HCT116 (cell line): ENCODE results near the gene RNPEP. TPM values are rescaled to one million over a fixed set of nuclear protein-coding genes. Genes with fewer than 3 reads are reported as not detected.

ENCODE experiments used
- ATAC-seq: fragments of 200-7000 bp; cut with Tn5 transposase; 2 replicates; pipeline ENCODE4 v1.9.1; 2020; ENCODE audit warnings: mild to moderate bottlenecking, moderate library complexity
- BruUV-seq: library from RNA; stranded (reverse); fragments of 400-500 nt; replicated peaks from 2 replicates; lab custom pipeline; 2021; lab: Mats Ljungman, UMichigan
- CTCF ChIA-PET: fragments of 300-600 bp; sonication (Branson Sonifier 250); formaldehyde crosslinking; loops from one replicate; lab custom pipeline; 2021; ENCODE audit warnings: antibody characterized with exemption; lab: Charles Lee
- POLR2A ChIA-PET: fragments of 300-600, 350-600 bp; sonication (Branson Sonifier 250); formaldehyde crosslinking; loops from one replicate; lab custom pipeline; 2021; ENCODE audit warnings: antibody characterized with exemption; lab: Charles Lee
- RAD21 ChIA-PET, 2 experiments: fragments of 300-600 bp; sonication (Branson Sonifier 250); formaldehyde crosslinking; loops; one replicate each; lab custom pipeline; 2023; ENCODE audit warnings: low total read pairs in 2 of 2; ENCODE audit not compliant: uncharacterized antibody in 2 of 2, unreplicated experiment in 2 of 2, low non-redundant PET in 1 of 2; lab: Charles Lee
- DNase-seq: peaks from one replicate; pipeline ENCODE4 v3.0.0-alpha.2; 2010; ENCODE audit warnings: low read depth, low spot score
- H2AFZ ChIP-seq: fragments of 200-600 bp; shearing (Covaris generic), sonication (generic); 2 replicates; pipeline ENCODE4 v1.6.1; 2017; ENCODE audit warnings: low read depth, mixed run types, mixed read lengths, antibody characterized with exemption, low read length; ENCODE audit not compliant: poor library complexity, severe bottlenecking
- H3K27ac ChIP-seq: 2 replicates; pipeline ENCODE4 v1.5.1; 2012; ENCODE audit warnings: low read depth, low read length
- H3K27me3 ChIP-seq: fragments of 200-600 bp; sonication (generic); 2 replicates; pipeline ENCODE4 v1.6.1; 2016; ENCODE audit warnings: mixed run types, low read length, mixed read lengths; ENCODE audit not compliant: insufficient read depth
- H3K36me3 ChIP-seq, 2 experiments: fragments of 200-500 bp in 1 of 2; fragments of 200-600 bp in 1 of 2; sonication (Bioruptor generic) in 1 of 2; sonication (generic) in 1 of 2; 2 replicates each; pipeline versions ENCODE4 v1.5.1 to v1.6.1; 2014 to 2016; ENCODE audit warnings: low read length in 2 of 2, inconsistent platforms in 1 of 2, mixed read lengths in 1 of 2, mixed run types in 1 of 2; ENCODE audit not compliant: insufficient read depth in 2 of 2, control insufficient read depth in 1 of 2
- H3K4me1 ChIP-seq, 2 experiments: fragments of 200-600 bp in 1 of 2; sonication (generic) in 1 of 2; 2 replicates each; pipeline versions ENCODE4 v1.5.1 to v1.6.1; 2012 to 2017; ENCODE audit warnings: low read length in 2 of 2, inconsistent platforms in 1 of 2, mild to moderate bottlenecking in 1 of 2, mixed read lengths in 1 of 2, mixed run types in 1 of 2, moderate library complexity in 1 of 2; ENCODE audit not compliant: insufficient read depth in 2 of 2, control insufficient read depth in 1 of 2
- H3K4me2 ChIP-seq: fragments of 200-600 bp; sonication (generic); 2 replicates; pipeline ENCODE4 v1.6.1; 2017; ENCODE audit warnings: mixed run types, low read length, mixed read lengths
- H3K4me3 ChIP-seq, 2 experiments: fragments of 200-600 bp in 1 of 2; sonication (generic) in 1 of 2; replicated peaks in 1 of 2; 2 replicates each; pipeline ENCODE4 v1.5.1; 2011 to 2016; ENCODE audit warnings: low read length in 2 of 2, control low read depth in 1 of 2, low read depth in 1 of 2, mild to moderate bottlenecking in 1 of 2, mixed read lengths in 1 of 2, mixed run types in 1 of 2
- H3K79me2 ChIP-seq: fragments of 200-600 bp; sonication (generic); 2 replicates; pipeline ENCODE4 v1.6.1; 2017; ENCODE audit warnings: mild to moderate bottlenecking, mixed run types, low read length, moderate library complexity, mixed read lengths; ENCODE audit not compliant: insufficient read depth
- H3K9ac ChIP-seq: fragments of 200-600 bp; sonication (generic); 2 replicates; pipeline ENCODE4 v1.6.1; 2016; ENCODE audit warnings: low read length, mixed read lengths
- H3K9me2 ChIP-seq: fragments of 200-600 bp; sonication (generic), shearing (Covaris generic); 2 replicates; pipeline ENCODE4 v1.6.1; 2017; ENCODE audit warnings: mixed run types, mild to moderate bottlenecking, moderate library complexity; ENCODE audit not compliant: insufficient read depth
- H3K9me3 ChIP-seq, 2 experiments: fragments of 200-500 bp in 1 of 2; fragments of 200-600 bp in 1 of 2; sonication (Bioruptor generic) in 1 of 2; sonication (generic) in 1 of 2; 2 replicates each; pipeline ENCODE4 v1.6.1; 2014 to 2017; ENCODE audit warnings: low read length in 2 of 2, mixed read lengths in 2 of 2, inconsistent platforms in 1 of 2, low read depth in 1 of 2, mild to moderate bottlenecking in 1 of 2, mixed run types in 1 of 2, moderate library complexity in 1 of 2; ENCODE audit not compliant: control insufficient read depth in 1 of 2, insufficient read depth in 1 of 2
- H4K20me1 ChIP-seq: fragments of 200-600 bp; sonication (generic), shearing (Covaris generic); 2 replicates; pipeline ENCODE4 v1.6.1; 2017; ENCODE audit warnings: mixed run types, mild to moderate bottlenecking, moderate library complexity; ENCODE audit not compliant: insufficient read depth
- EGR1 ChIP-seq: IDR thresholded peaks from 2 replicates; pipeline ENCODE4 v1.6.1; 2012; ENCODE audit warnings: low read depth
- EZH2 ChIP-seq: fragments of 200-600 bp; sonication (generic); IDR thresholded peaks from 2 replicates; pipeline ENCODE4 v1.6.1; 2017; ENCODE audit warnings: antibody characterized with exemption, mixed run types
- FOSL1 ChIP-seq: IDR thresholded peaks from 2 replicates; pipeline ENCODE4 v1.6.1; 2012; ENCODE audit warnings: low read depth
- POLR2A ChIP-seq: IDR thresholded peaks from 2 replicates; pipeline ENCODE4 v1.7.0; 2011; ENCODE audit warnings: borderline replicate concordance; ENCODE audit not compliant: insufficient read depth, insufficient read length; ENCODE audit errors: extremely low read depth
- RAD21 ChIP-seq: IDR thresholded peaks from 2 replicates; pipeline ENCODE4 v1.6.1; 2012; ENCODE audit warnings: low read depth, mild to moderate bottlenecking
- SIN3A ChIP-seq: IDR thresholded peaks from 2 replicates; pipeline ENCODE4 v1.6.1; 2012; ENCODE audit warnings: low read depth
- SP1 ChIP-seq: IDR thresholded peaks from 2 replicates; pipeline ENCODE4 v1.6.1; 2012; ENCODE audit warnings: low read depth
- SRF ChIP-seq: IDR thresholded peaks from 2 replicates; pipeline ENCODE4 v1.6.1; 2012; ENCODE audit warnings: low read depth
- TCF7L2 ChIP-seq: IDR thresholded peaks from 2 replicates; pipeline ENCODE4 v1.7.0; 2011; ENCODE audit warnings: borderline replicate concordance, inconsistent platforms; ENCODE audit not compliant: insufficient read depth, insufficient read length; ENCODE audit errors: extremely low read depth
- ZBTB33 ChIP-seq: IDR thresholded peaks from 2 replicates; pipeline ENCODE4 v1.6.1; 2011; ENCODE audit warnings: mild to moderate bottlenecking, low read length, moderate library complexity; ENCODE audit not compliant: insufficient replicate concordance; ENCODE audit errors: extremely low read depth
- ZFX ChIP-seq: fragments of 450-650 bp; IDR thresholded peaks from 2 replicates; pipeline ENCODE4 v1.6.1; 2017
- intact Hi-C: fragments of 100-400 bp; cut with micrococcal nuclease; formaldehyde crosslinking; loops from 2 replicates; pipeline ENCODE4 v1.10.0; 2022
- total RNA-seq: library from RNA; stranded (reverse); gene quantifications from one replicate; pipeline ENCODE4 v1.2.1, GENCODE V29; 2021; ENCODE audit not compliant: unreplicated experiment
- TF ChIP-seq, protein P1 (sequence below): IDR thresholded peaks from 2 replicates; pipeline ENCODE4 v1.6.1; 2012
- TF ChIP-seq, protein P2 (sequence below), 3 experiments: fragments of 200-600 bp in 1 of 3; sonication (generic) in 1 of 3; IDR thresholded peaks in 2 of 3; conservative IDR thresholded peaks in 1 of 3; 2 replicates each; pipeline ENCODE4 v1.5.1; 2012 to 2017; ENCODE audit warnings: low read depth in 2 of 3, low read length in 2 of 3, antibody characterized with exemption in 1 of 3, borderline replicate concordance in 1 of 3, control low read depth in 1 of 3, mild to moderate bottlenecking in 1 of 3, mixed read lengths in 1 of 3, mixed run types in 1 of 3, moderate library complexity in 1 of 3; ENCODE audit not compliant: insufficient read depth in 1 of 3
- TF ChIP-seq, protein P3 (sequence below): IDR thresholded peaks from 2 replicates; pipeline ENCODE4 v1.6.1; 2012; ENCODE audit warnings: low read depth

RNPEP gene
- total RNA-seq, 1 experiment from 2014 or later = 85.9 TPM

DNA sequence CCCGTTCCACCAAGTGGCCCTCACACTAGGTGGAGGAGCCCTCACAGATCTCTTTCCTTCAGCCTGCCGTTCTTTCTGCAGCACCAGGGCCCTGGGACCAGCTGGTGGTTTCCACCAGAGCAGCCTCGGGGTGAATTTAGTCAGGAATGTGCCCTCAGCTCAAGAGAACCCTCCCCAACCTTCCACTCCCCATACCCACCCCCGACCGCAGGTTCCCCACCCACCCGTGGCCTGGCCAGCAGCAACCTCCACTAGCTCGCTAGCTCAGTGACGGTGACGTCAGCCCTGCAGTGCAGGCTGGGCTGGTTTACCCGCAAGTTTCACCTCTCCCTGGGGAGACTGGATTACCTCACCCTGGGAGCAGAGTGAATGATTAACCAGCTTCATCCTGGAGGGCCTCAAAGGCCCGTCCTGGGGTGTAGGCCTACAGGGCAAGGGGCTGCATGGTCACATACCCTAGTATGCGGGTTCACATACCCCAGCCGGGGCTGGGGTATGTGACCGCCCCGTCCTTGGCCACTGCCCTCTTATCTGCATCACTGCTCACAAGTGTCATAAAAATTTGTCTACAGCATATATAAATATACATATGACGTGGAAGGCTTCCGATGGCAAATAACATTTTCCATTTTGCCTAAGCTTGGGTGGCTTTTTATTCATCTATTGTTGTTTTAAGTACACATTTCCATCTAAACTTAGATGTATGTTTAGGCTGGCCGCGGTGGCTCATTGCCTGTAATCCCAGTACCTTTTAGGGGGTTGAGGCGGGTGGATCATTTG is 52.4 kb downstream of the RNPEP start (continued):
- TF ChIP-seq SP1 = peak; percentile 96
- TF ChIP-seq EZH2 = no peak
- no peak for TF ChIP-seq EGR1
- no peak for TF ChIP-seq ZFX
- no peak for TF ChIP-seq POLR2A
- 0 out of 2 replicates have a peak, but pooled peaks have one; percentile 17 for TF ChIP-seq FOSL1
- TF ChIP-seq SIN3A = 0 out of 2 replicates have a peak, but pooled peaks have one; percentile 16

- Histone ChIP-seq H3K36me3 (no peaks in the 10 kb centered on the region), H3K4me1 (peaks cover 38 to 53% of the 10 kb centered on the region in 2 experiments), H2AFZ (no peak overlapping the region), H3K27ac (no peak overlapping the region), H3K9me3 (no peaks in the 10 kb centered on the region), H3K9me2 (no peaks in the 10 kb centered on the region), H3K9ac (no peak overlapping the region), H3K4me2 (no peak overlapping the region), H3K4me3 (no peak overlapping the region), H3K27me3 (no peaks in the 10 kb centered on the region), H4K20me1 (no peaks in the 10 kb centered on the region), H3K79me2 (no peaks in the 10 kb centered on the region)
- no peak for DNase-seq
- ChIA-PET POLR2A (interaction anchor here (0.8 to 1.5 kb wide), 2 partner anchors 20 to 26 kb away, joined by 4 to 5 read pairs; partner anchors contain the start of gene ELF3), CTCF (no interaction called here), RAD21 (interaction anchor here in 1 of 2 experiments (0.6 kb wide), 1 partner anchor 47 kb away, joined by 3 read pairs; no protein-coding TSS in a partner anchor)
- TF ChIP-seq SIN3A (no peak), TCF7L2 (no peak), ZBTB33 (no peak), RAD21 (no peak), SRF (no peak)
- TF ChIP-seq, protein P1, sequence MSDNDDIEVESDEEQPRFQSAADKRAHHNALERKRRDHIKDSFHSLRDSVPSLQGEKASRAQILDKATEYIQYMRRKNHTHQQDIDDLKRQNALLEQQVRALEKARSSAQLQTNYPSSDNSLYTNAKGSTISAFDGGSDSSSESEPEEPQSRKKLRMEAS = no peak
- TF ChIP-seq, protein P2, sequence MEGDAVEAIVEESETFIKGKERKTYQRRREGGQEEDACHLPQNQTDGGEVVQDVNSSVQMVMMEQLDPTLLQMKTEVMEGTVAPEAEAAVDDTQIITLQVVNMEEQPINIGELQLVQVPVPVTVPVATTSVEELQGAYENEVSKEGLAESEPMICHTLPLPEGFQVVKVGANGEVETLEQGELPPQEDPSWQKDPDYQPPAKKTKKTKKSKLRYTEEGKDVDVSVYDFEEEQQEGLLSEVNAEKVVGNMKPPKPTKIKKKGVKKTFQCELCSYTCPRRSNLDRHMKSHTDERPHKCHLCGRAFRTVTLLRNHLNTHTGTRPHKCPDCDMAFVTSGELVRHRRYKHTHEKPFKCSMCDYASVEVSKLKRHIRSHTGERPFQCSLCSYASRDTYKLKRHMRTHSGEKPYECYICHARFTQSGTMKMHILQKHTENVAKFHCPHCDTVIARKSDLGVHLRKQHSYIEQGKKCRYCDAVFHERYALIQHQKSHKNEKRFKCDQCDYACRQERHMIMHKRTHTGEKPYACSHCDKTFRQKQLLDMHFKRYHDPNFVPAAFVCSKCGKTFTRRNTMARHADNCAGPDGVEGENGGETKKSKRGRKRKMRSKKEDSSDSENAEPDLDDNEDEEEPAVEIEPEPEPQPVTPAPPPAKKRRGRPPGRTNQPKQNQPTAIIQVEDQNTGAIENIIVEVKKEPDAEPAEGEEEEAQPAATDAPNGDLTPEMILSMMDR (IDR thresholded peaks at IDR 0.05 in 2 of 3, conservative IDR thresholded peaks at IDR 0.05 in 1 of 3; ENCODE audit: borderline replicate concordance in 1 of 3, insufficient read depth in 1 of 3, low read depth in 2 of 3, low read length in 2 of 3) = no peak
- TF ChIP-seq, protein P3, sequence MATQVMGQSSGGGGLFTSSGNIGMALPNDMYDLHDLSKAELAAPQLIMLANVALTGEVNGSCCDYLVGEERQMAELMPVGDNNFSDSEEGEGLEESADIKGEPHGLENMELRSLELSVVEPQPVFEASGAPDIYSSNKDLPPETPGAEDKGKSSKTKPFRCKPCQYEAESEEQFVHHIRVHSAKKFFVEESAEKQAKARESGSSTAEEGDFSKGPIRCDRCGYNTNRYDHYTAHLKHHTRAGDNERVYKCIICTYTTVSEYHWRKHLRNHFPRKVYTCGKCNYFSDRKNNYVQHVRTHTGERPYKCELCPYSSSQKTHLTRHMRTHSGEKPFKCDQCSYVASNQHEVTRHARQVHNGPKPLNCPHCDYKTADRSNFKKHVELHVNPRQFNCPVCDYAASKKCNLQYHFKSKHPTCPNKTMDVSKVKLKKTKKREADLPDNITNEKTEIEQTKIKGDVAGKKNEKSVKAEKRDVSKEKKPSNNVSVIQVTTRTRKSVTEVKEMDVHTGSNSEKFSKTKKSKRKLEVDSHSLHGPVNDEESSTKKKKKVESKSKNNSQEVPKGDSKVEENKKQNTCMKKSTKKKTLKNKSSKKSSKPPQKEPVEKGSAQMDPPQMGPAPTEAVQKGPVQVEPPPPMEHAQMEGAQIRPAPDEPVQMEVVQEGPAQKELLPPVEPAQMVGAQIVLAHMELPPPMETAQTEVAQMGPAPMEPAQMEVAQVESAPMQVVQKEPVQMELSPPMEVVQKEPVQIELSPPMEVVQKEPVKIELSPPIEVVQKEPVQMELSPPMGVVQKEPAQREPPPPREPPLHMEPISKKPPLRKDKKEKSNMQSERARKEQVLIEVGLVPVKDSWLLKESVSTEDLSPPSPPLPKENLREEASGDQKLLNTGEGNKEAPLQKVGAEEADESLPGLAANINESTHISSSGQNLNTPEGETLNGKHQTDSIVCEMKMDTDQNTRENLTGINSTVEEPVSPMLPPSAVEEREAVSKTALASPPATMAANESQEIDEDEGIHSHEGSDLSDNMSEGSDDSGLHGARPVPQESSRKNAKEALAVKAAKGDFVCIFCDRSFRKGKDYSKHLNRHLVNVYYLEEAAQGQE = no peak
- intact Hi-C loops = no loop called here
- BruUV-seq = no TSS peak
- ATAC-seq = no peak
Observed at GRCh38 chr1:202036595-202037387, 54.3 kb downstream of the RNPEP start.
